ENCODE data around the gene TMEM212. TPM values are rescaled to one million over a fixed set of nuclear protein-coding genes. Genes with fewer than 3 reads are reported as not detected.

Gene TMEM212
- total and polyA plus RNA-seq, 9 of the 15 experiments (the other 6 are each of a cell fraction or from before 2014, with no cell fraction given): not detected

DNA sequence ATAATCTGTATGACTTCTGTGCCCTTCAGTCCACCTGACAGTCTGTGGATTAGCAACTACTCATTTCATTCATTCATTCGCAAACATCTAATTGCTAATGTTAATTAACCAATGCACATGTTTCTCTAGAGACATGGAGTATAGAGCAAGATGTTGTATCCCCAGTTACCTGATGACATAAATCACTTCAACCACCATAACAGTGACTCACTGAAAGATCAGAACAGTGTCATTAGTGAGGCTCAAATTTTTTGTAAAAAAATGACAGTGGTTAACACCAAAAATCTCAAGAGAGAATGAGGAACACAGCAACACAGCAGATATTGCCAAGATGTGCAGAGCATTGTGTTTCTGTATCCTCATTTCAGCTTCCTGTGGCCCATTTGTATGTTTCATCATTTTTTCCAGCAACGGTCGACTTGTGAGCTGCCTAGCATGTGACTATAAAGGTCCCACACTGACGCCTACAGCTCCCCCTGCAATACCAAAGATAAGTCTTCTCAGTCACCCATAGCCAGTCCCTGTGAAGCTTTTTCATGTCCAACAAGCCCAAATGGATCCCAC lies 29.2 kb upstream of the TMEM212 start (continued):
- TF ChIP-seq, protein P1, sequence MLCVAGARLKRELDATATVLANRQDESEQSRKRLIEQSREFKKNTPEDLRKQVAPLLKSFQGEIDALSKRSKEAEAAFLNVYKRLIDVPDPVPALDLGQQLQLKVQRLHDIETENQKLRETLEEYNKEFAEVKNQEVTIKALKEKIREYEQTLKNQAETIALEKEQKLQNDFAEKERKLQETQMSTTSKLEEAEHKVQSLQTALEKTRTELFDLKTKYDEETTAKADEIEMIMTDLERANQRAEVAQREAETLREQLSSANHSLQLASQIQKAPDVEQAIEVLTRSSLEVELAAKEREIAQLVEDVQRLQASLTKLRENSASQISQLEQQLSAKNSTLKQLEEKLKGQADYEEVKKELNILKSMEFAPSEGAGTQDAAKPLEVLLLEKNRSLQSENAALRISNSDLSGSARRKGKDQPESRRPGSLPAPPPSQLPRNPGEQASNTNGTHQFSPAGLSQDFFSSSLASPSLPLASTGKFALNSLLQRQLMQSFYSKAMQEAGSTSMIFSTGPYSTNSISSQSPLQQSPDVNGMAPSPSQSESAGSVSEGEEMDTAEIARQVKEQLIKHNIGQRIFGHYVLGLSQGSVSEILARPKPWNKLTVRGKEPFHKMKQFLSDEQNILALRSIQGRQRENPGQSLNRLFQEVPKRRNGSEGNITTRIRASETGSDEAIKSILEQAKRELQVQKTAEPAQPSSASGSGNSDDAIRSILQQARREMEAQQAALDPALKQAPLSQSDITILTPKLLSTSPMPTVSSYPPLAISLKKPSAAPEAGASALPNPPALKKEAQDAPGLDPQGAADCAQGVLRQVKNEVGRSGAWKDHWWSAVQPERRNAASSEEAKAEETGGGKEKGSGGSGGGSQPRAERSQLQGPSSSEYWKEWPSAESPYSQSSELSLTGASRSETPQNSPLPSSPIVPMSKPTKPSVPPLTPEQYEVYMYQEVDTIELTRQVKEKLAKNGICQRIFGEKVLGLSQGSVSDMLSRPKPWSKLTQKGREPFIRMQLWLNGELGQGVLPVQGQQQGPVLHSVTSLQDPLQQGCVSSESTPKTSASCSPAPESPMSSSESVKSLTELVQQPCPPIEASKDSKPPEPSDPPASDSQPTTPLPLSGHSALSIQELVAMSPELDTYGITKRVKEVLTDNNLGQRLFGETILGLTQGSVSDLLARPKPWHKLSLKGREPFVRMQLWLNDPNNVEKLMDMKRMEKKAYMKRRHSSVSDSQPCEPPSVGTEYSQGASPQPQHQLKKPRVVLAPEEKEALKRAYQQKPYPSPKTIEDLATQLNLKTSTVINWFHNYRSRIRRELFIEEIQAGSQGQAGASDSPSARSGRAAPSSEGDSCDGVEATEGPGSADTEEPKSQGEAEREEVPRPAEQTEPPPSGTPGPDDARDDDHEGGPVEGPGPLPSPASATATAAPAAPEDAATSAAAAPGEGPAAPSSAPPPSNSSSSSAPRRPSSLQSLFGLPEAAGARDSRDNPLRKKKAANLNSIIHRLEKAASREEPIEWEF (CRISPR knock-in tag; IDR thresholded peaks at IDR 0.05): no peak
- TF ChIP-seq ZNF175 (CRISPR knock-in tag; IDR thresholded peaks at IDR 0.05; ENCODE audit: low read depth) (0 out of 2 replicates have a peak, but pooled peaks have one; percentile 60), ZNF79 (CRISPR knock-in tag; IDR thresholded peaks at IDR 0.05; ENCODE audit: low read depth) (0 out of 2 replicates have a peak, but pooled peaks have one; percentile 12), ZBTB1 (CRISPR knock-in tag; IDR thresholded peaks at IDR 0.05; ENCODE audit: borderline replicate concordance, low read depth) (no peak), ZNF785 (CRISPR knock-in tag; IDR thresholded peaks at IDR 0.05) (no peak), TAF1 (IDR thresholded peaks at IDR 0.05; ENCODE audit: control insufficient read depth, extremely low read depth, insufficient read depth, low read length, severe bottlenecking) (no peak)
